Fibroblast of mammary gland (primary cell): ENCODE measurements around the gene CDS1.
"Not testable (repeated sequence)": the region's sequence is repeated elsewhere in the genome, so short reads cannot be mapped to it uniquely, and the experiment has no call there.

ENCODE experiments used
- DNase-seq: peaks from one replicate; pipeline ENCODE4 v3.0.0-alpha.2; 2010; ENCODE audit warnings: low read depth
- H3K4me3 ChIP-seq: 2 replicates; pipeline ENCODE4 v1.5.1; 2011; ENCODE audit warnings: low read depth, mild to moderate bottlenecking, low read length, moderate library complexity; ENCODE audit not compliant: control insufficient read depth
- CTCF ChIP-seq: conservative IDR thresholded peaks from 2 replicates; pipeline ENCODE4 v1.5.1; 2011; ENCODE audit warnings: low read depth, low read length, inconsistent platforms; ENCODE audit not compliant: control insufficient read depth, insufficient read depth

CDS1 gene

GRCh38 chr4:84661191-84661939, 78.4 kb downstream of the CDS1 start:
- TF ChIP-seq CTCF, result no peak

GRCh38 chr4:84664767-84665166, 81.8 kb downstream of the CDS1 start:
- DNase-seq, result not testable (repeated sequence)

More at GRCh38 chr4:84661191-84661939, 78.4 kb downstream of the CDS1 start:
- no peak overlapping the region for H3K4me3 ChIP-seq
- no peak for DNase-seq

GRCh38 chr4:84666439-84666838, 83.5 kb downstream of the CDS1 start:
- no peak for DNase-seq
- H3K4me3 ChIP-seq, result no peak overlapping the region
- TF ChIP-seq CTCF, result no peak

More at GRCh38 chr4:84664767-84665166, 81.8 kb downstream of the CDS1 start:
- not testable (repeated sequence) for H3K4me3 ChIP-seq

GRCh38 chr4:84669201-84669600, 86.3 kb downstream of the CDS1 start:
- no peak for TF ChIP-seq CTCF
- no peak overlapping the region for H3K4me3 ChIP-seq
- DNase-seq, result no peak

GRCh38 chr4:84672177-84672576, 89.2 kb downstream of the CDS1 start:
- no peak overlapping the region for H3K4me3 ChIP-seq
- no peak for TF ChIP-seq CTCF
- DNase-seq, result no peak

- H3K4me3 ChIP-seq, result no peak overlapping the region
- no peak for TF ChIP-seq CTCF
- DNase-seq, result peak; percentile 94
Observed at GRCh38 chr4:84673475-84674240, 90.7 kb downstream of the CDS1 start.

GRCh38 chr4:84677093-84677492, 94.2 kb downstream of the CDS1 start:
- no peak for TF ChIP-seq CTCF
- no peak for DNase-seq
- no peak overlapping the region for H3K4me3 ChIP-seq
